Ovary (tissue), 9 donors: ENCODE data around the gene GFRA1. TPM values are rescaled to one million over a fixed set of nuclear protein-coding genes. Genes with fewer than 3 reads are reported as not detected.

Source experiments
- DNase-seq, 5 donors: peaks; one replicate each; pipeline ENCODE4 v3.0.0-alpha.2; 2019 to 2020
- H3K27ac ChIP-seq, 2 donors: fragments of 200-600 bp; one replicate each; pipeline versions ENCODE4 v1.5.1 to v1.8.0; 2019 to 2022
- H3K27me3 ChIP-seq: fragments of 200-600 bp; one replicate; pipeline ENCODE4 v1.8.0; 2022
- H3K36me3 ChIP-seq: fragments of 200-600 bp; sonication (generic); one replicate; pipeline ENCODE4 v1.5.1; 2019
- H3K4me1 ChIP-seq: one replicate; pipeline ENCODE4 v1.8.1; 2013; ENCODE audit warnings: mild to moderate bottlenecking, moderate library complexity; ENCODE audit not compliant: insufficient read depth
- H3K4me3 ChIP-seq: fragments of 200-600 bp; sonication (generic); one replicate; pipeline ENCODE4 v1.5.1; 2017
- H3K9me3 ChIP-seq, 2 donors: fragments of 200-600 bp in 1 of 2; sonication (generic) in 1 of 2; one replicate each; pipeline versions ENCODE4 v1.5.1 to v1.8.1; 2013 to 2019; ENCODE audit warnings: mild to moderate bottlenecking in 1 of 2, moderate library complexity in 1 of 2
- CTCF ChIP-seq, 3 donors: fragments of 450-650 bp in 2 of 3; fragments of 200-600 bp in 1 of 3; IDR thresholded peaks; one replicate each; pipeline versions ENCODE4 v1.5.1 to v1.8.0; 2016 to 2022; ENCODE audit warnings: antibody characterized with exemption in 3 of 3, mild to moderate bottlenecking in 1 of 3
- EP300 ChIP-seq: sonication (generic); formaldehyde crosslinking; IDR thresholded peaks from one replicate; pipeline ENCODE4 v1.6.1; 2017; ENCODE audit warnings: antibody characterized with exemption
- POLR2A ChIP-seq: fragments of 450-650 bp; IDR thresholded peaks from one replicate; pipeline ENCODE4 v1.6.1; 2017; ENCODE audit warnings: antibody characterized with exemption, mild to moderate bottlenecking, moderate library complexity
- WGBS, 3 donors: extraction: QIAGEN DNeasy Blood & Tissue Kit in 1 of 3; methylation state at CpG; one replicate each; pipeline versions ENCODE4 v1.1.5 to v1.1.7; 2013 to 2017; 5-methylcytosine and 5-hydroxymethylcytosine counted together
- intact Hi-C, 4 donors: fragments of 100-400 bp; cut with DNase I; formaldehyde crosslinking; loops; one replicate each; pipeline versions ENCODE4 v1.11.0 to v1.15.1; 2022 to 2023
- polyA plus RNA-seq, 2 donors: library from polyadenylated mRNA; stranded (reverse); fragments of 200-250 nt in 1 of 2; fragments of 350-450 nt in 1 of 2; fragmentation: Illumina TruSeq in 1 of 2; extraction: RNeasy Lipid Tissue Mini Kit (QIAGEN cat#74804) in 1 of 2; gene quantifications; one replicate each; pipeline ENCODE4 v1.2.3, GENCODE V29; 2013 to 2014
- total RNA-seq, 7 donors: library from RNA; depleted of rRNA in 2 of 7; stranded (reverse); fragments of >200 nt in 2 of 7; fragmentation: NEBNext Ultra II Directional in 3 of 7; extraction: Animal tissue kit (Norgen Biotek cat#: 25700) in 3 of 7; gene quantifications; one replicate each; pipeline versions ENCODE4 v1.1.0 to v1.2.4, GENCODE V29; 2016 to 2023
- donor health status: DM: no; HTN: no; CAD: no; lungs with moderate emphysema.
- donor health status: DM: no; HTN: no; CAD: no.
- donor health status: Bipolar disorder and iron deficiency.
- donor health status: DM: yes; HTN: yes; CAD: no.
- donor health status: DM: no; HTN: no; CAD: no.
- donor health status: DM: yes; HTN: yes; CAD: no.

Gene GFRA1
- total and polyA plus RNA-seq, 9 donors = 3.1 to 28.4 (median 11.8) TPM

- Histone ChIP-seq H3K4me1 (no peaks in the 10 kb centered on the region), H3K9me3 (no peaks in the 10 kb centered on the region), H3K27me3 (no peaks in the 10 kb centered on the region), H3K27ac (no peak overlapping the region), H3K36me3 (no peaks in the 10 kb centered on the region), H3K4me3 (no peak overlapping the region)
- no peak for DNase-seq
- intact Hi-C loops = no loop called here
- TF ChIP-seq POLR2A (no peak), EP300 (no peak), CTCF (IDR thresholded peaks at IDR 0.05) (no peak)
- 73 to 86% (median 84%) methylated on average over 5 of the region's 5 CpGs for WGBS, 3 donors
Measured at GRCh38 chr10:116073001-116073400, 200.0 kb downstream of the GFRA1 start.

GRCh38 chr10:116071453-116072148 is 201.4 kb downstream of the GFRA1 start:
- Histone ChIP-seq H3K36me3 (no peaks in the 10 kb centered on the region), H3K27ac (no peak overlapping the region), H3K4me3 (no peak overlapping the region), H3K27me3 (no peaks in the 10 kb centered on the region), H3K9me3 (no peaks in the 10 kb centered on the region), H3K4me1 (no peaks in the 10 kb centered on the region)
- no peak for DNase-seq
- no peak for TF ChIP-seq POLR2A
- TF ChIP-seq CTCF (IDR thresholded peaks at IDR 0.05) = no peak
- no peak for TF ChIP-seq EP300
- WGBS, 3 donors = 92 to 96% (median 92%) methylated on average over 5 of the region's 5 CpGs
- intact Hi-C loops = no loop called here

- intact Hi-C loops = no loop called here
- DNase-seq = no peak
- no peaks in the 10 kb centered on the region for H3K9me3 ChIP-seq
- no peaks in the 10 kb centered on the region for H3K4me1 ChIP-seq
- H3K36me3 ChIP-seq = no peaks in the 10 kb centered on the region
- no peak overlapping the region for H3K4me3 ChIP-seq
- no peak overlapping the region for H3K27ac ChIP-seq
- WGBS, 3 donors = 67 to 74% (median 72%) methylated on average over 5 of the region's 5 CpGs
- TF ChIP-seq EP300 (no peak), POLR2A (no peak), CTCF (IDR thresholded peaks at IDR 0.05) (no peak)
- no peaks in the 10 kb centered on the region for H3K27me3 ChIP-seq
Measured at GRCh38 chr10:116070743-116071320, 202.2 kb downstream of the GFRA1 start.

- no peak overlapping the region for H3K4me3 ChIP-seq
- no peaks in the 10 kb centered on the region for H3K4me1 ChIP-seq
- TF ChIP-seq CTCF (IDR thresholded peaks at IDR 0.05) (no peak), EP300 (no peak), POLR2A (no peak)
- H3K36me3 ChIP-seq = no peaks in the 10 kb centered on the region
- no peaks in the 10 kb centered on the region for H3K9me3 ChIP-seq
- 10 to 19% (median 12%) methylated on average over 4 to 5 of the region's 5 CpGs for WGBS, 3 donors
- no peaks in the 10 kb centered on the region for H3K27me3 ChIP-seq
- H3K27ac ChIP-seq = no peak overlapping the region
- intact Hi-C loops = no loop called here
- peak in 1 of 5 donors; percentile 28 for DNase-seq
Measured at GRCh38 chr10:116069856-116070255, 203.2 kb downstream of the GFRA1 start.
